VCaP (cell line): ENCODE measurements around the gene PIGL.
"Not testable (repeated sequence)": the region's sequence is repeated elsewhere in the genome, so short reads cannot be mapped to it uniquely, and the experiment has no call there.

ENCODE experiments used
- H3K27ac ChIP-seq: fragments of 450-650 bp; 2 replicates; pipeline ENCODE4 v1.5.1; 2017
- CTCF ChIP-seq: fragments of 450-650 bp; conservative IDR thresholded peaks from 2 replicates; pipeline ENCODE4 v1.5.1; 2017; ENCODE audit warnings: mild to moderate bottlenecking, moderate library complexity

The PIGL gene

GRCh38 chr17:16288860-16289571, 72.0 kb downstream of the PIGL start:
- no peak for TF ChIP-seq CTCF
- H3K27ac ChIP-seq, result no peak overlapping the region

GRCh38 chr17:16293931-16294330, 76.9 kb downstream of the PIGL start:
- H3K27ac ChIP-seq, result no peak overlapping the region
- TF ChIP-seq CTCF, result no peak

- no peak overlapping the region for H3K27ac ChIP-seq
- TF ChIP-seq CTCF, result no peak
These were observed 77.5 kb downstream of the PIGL start for GRCh38 chr17:16294560-16294959.

GRCh38 chr17:16296072-16296471, 79.1 kb downstream of the PIGL start:
- H3K27ac ChIP-seq, result not testable (repeated sequence)

GRCh38 chr17:16297367-16298139, 80.5 kb downstream of the PIGL start:
- H3K27ac ChIP-seq, result no peak overlapping the region
- no peak for TF ChIP-seq CTCF

GRCh38 chr17:16298140-16298662, 81.2 kb downstream of the PIGL start:
- no peak for TF ChIP-seq CTCF
- H3K27ac ChIP-seq, result no peak overlapping the region

- no peak overlapping the region for H3K27ac ChIP-seq
- TF ChIP-seq CTCF, result no peak
These were observed 83.5 kb downstream of the PIGL start for GRCh38 chr17:16300554-16300953.
